ENCODE data around the gene BMF.

GRCh38 chr15:40130799-40131502 is 22.3 kb upstream of the BMF start:
- no peak for TF ChIP-seq CTCF (IDR thresholded peaks at IDR 0.05; ENCODE audit: low read depth, low read length)
- TF ChIP-seq EZH2phosphoT487 (IDR thresholded peaks at IDR 0.05; ENCODE audit: low read depth): no peak
